Panc1 (cell line): ENCODE measurements around the gene MRPL43.

Source experiments
- CTCF ChIP-seq: fragments of 450-650 bp; IDR thresholded peaks from 2 replicates; pipeline ENCODE4 v1.5.1; 2017; ENCODE audit warnings: mild to moderate bottlenecking
- POLR2AphosphoS5 ChIP-seq: IDR thresholded peaks from 2 replicates; pipeline ENCODE4 v1.6.1; 2012; ENCODE audit warnings: mild to moderate bottlenecking, low read depth, low read length, moderate library complexity
- REST ChIP-seq, 2 experiments: IDR thresholded peaks; 2 replicates each; pipeline ENCODE4 v1.6.1; 2011 to 2012; ENCODE audit warnings: low read depth in 2 of 2, control low read depth in 1 of 2, low read length in 1 of 2, mild to moderate bottlenecking in 1 of 2, moderate library complexity in 1 of 2; ENCODE audit not compliant: insufficient read depth in 1 of 2
- SIN3A ChIP-seq: IDR thresholded peaks from 2 replicates; pipeline ENCODE4 v1.6.1; 2012; ENCODE audit warnings: low read depth, mild to moderate bottlenecking, low read length, moderate library complexity, borderline replicate concordance; ENCODE audit not compliant: insufficient read depth
- TCF7L2 ChIP-seq: IDR thresholded peaks from 2 replicates; pipeline ENCODE4 v1.6.1; 2011; ENCODE audit warnings: mild to moderate bottlenecking, low read depth, low read length, inconsistent platforms

- TF ChIP-seq CTCF (no peak), REST (IDR thresholded peaks at IDR 0.05; ENCODE audit: insufficient read depth in 1 of 2, low read depth in 2 of 2, low read length in 1 of 2) (no peak), SIN3A (no peak), POLR2AphosphoS5 (no peak), TCF7L2 (no peak)
These were observed 34.5 kb upstream of the MRPL43 start for GRCh38 chr10:101021692-101022251.
